HG03064 (cell line): ENCODE measurements around the gene KCNE1.
"Not testable (repeated sequence)": the region's sequence is repeated elsewhere in the genome, so short reads cannot be mapped to it uniquely, and the experiment has no call there.

ENCODE experiments used
- ATAC-seq: cut with Tn5 transposase; IDR thresholded peaks from one replicate; pipeline ENCODE4 v1.9.1; 2021; ENCODE audit warnings: low read depth; ENCODE audit not compliant: unreplicated experiment

Gene KCNE1

DNA sequence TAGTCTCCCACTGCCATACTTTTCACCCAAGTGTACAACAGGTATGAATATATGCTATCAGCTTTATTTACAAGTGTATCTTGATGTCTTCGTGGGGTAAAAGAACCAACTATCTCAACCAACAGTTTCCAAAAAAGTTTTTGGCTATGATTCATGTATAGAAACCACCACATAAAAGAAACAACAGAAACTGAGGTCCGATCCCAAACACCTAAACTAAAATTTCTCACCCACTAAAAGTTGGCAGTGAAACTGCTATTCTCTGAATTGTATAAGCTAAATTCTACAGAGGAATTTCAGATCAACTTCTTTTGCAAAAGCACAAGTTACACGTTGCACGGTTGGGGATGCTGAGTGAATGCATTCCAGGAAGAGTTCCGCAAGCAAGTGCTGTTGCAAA, 5.0 kb upstream of the KCNE1 start:
- ATAC-seq = no peak

DNA sequence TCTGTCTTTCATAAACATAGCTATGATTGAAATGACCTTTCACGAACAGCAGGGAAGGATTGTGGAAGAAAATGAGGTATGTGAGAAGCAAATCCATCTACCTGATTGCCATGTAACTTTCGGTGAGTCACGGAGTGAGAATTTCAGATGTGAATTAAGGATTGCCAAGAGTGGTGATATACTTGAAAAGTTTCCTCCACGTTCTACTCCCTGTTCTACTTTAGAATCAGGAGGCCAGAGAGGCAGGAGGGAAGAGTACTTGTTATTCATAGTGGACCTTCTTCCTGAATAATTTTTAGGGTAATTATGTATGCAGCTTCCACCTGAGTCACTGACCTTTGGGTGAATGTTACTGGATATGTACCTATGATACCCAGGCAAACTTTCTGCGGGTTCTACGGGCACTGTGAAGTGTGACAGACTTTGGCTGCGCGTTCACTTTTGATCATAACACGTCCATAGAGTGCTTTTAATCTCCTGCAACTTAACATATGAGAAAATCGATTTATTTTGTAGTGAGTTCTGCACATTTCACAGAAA, 2.6 kb upstream of the KCNE1 start:
- ATAC-seq = no peak

DNA sequence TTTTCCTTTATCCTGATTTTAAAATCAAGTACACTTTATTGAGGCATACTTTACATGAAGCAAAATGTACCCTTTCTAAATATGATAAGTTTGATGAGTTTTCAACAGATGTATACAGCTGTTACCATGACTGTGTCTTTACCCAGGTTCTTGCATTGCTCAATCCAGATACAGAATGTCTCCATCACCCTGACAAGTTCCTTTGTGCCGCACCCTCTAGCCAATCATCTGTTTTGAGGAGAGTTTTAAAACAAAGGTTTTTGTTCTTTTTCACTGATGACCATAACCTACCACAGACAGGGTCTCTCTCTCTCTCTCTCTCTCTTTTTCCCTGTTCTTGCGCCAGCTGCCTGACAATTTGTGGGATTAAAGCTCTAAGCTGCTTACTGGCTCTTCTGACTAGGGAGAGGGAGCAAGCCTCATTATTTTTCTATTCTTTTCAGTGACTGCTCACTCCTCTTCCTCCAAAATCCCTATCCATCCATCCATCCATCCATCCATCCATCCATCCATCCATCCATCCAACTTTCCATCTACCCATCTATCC, 1.2 kb upstream of the KCNE1 start:
- no peak for ATAC-seq

DNA sequence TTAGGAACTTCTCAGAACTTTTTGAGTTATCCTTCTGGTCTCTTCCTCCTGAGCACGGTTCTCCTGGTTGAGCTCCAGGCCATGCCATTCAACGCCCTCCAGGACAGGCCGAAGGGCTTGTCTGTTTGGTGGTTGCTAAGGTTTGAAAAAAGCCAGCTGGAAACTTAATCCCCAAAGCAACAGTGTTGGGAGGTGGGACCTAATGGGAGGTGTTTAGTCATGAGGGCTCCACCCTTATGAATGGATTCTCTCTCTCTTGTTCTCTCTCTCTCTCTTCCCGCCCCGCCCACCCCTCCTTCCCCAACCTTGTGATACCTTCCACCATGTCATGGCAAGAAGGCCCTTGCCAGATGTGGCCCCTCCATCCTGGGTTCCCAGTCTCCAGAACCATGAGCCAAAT, 829 bp downstream of the KCNE1 start:
- ATAC-seq = no peak

DNA sequence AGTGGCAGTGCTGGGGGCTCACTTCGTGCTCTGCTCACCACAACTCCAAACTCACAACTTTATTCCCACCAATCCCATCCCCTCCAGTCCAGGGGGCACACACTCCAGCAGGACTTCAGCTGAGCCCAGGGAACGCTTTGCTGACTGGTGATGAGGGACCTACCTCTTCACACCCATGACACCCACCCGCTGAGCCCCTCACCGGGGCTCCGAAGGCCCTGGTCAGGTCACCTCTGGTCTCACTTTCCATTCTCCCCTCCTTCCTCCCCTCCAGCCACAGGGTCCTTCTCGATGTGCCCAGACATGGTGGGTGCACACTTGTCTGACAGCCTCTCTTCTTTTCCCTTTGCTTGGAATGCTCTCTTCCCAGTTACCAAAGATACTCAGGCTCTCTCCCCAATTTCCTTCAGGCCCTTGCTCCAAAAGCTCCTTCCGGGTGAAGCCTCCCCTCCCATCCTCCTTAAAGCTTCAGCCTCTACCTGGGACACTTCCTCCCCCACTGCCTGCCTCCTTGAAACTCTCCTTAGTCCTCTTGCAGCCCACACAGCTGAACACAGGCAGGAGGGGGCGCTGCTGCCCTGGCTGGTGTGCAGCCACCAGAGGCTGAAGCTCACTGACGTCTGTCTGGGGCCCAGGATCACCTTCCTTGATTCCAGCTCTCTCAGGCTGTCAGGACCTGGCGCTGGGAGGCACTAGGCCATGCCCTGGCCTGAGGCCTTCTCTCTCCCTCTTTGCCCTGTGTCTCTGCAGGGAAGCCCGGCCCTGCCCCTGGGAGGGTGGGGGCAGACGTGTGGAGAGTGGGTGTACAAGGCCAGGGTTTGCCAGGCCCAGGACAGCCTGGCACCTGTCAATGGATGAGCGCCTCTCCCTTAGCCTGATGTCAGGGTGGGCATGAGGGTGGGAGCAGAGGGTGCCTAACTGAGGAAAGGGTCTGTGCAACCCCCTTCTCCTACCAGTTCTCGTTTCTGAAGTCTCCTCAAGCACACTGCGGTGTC, 1.6 kb downstream of the KCNE1 start:
- no peak for ATAC-seq

DNA sequence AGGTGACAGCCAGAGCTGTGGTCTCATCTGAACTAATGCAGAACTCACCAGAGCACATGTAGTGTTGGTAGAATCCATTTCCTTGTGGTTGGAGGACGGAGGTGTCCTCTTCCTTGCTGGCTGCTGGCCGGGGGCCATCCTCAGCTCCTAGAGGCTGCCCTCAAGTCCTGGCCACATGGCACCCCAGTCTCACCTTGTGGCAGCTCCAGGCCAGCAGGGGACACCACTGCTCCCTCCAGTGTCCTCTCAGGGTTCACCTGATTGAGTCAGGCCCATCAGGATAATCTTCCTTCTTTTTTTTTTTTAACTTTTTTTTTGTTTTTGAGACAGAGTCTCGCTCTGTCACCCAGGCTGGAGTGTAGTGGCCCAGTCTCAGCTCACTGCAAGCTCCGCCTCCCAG, 2.9 kb downstream of the KCNE1 start:
- no peak for ATAC-seq

DNA sequence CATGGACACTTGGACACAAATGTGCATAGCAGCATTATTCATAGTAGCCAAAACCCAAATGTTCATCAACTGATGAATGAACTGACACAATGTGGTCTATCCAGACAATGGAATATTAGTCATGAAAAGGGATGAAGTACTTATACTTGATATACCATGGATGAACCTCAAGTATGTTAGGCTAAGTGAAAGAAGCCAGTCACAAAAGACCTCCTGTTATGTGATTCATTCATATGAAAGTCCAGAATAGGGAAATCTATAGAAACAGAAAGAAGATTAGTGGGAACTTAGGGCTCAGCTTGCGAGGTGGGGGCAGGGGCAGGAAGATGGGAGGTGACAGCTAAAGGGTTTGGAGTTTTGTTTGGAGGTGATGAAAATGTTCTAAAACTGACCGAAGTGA, 7.4 kb downstream of the KCNE1 start:
- no peak for ATAC-seq

DNA sequence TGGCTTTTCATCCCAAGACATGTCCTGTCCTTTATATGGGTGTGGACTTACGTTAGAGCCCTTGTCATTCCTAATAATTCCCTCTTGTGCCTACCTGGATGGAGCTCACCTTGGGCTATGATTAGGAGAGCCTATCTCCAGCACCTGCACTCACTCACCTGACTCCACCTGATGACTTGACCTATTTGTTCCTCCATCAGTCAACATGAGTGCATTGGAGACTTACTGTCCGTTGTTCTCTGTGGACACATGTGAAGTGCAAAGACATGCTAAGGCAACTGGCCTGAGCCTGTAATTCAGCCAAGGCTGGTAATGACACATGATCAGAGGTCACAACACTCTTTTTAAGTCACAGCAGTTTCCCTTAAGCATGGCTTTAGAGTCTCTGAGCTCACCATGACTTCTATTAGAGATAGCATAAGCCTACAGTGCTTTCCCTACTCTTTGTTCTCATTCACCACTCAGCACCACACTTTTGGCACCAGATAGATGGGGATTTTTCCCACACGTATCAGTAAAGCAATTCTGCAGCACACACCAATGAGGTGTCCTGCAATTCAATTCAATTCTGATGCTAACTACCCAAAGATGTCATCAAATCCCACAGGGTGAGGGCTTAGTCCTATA, 9.4 kb downstream of the KCNE1 start:
- ATAC-seq = no peak

DNA sequence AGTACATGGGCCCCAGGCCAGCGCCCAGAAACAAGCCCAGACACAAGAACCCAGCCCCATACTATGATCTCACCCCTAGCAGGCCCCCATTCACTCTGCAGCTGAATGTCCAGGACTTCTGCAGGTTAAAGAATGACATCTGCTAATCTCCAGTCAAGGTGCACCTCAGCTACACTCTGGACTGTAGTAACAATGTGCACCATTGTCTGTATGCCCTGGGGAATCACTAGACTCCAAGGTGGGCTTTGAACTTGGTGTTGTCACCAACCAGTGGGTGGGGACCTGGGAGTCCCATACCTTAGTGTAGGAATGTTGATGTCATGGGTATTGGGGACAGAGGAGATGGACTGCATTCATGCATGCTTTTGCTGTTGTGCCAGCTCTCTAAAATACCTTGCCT, 10.3 kb downstream of the KCNE1 start:
- no peak for ATAC-seq

DNA sequence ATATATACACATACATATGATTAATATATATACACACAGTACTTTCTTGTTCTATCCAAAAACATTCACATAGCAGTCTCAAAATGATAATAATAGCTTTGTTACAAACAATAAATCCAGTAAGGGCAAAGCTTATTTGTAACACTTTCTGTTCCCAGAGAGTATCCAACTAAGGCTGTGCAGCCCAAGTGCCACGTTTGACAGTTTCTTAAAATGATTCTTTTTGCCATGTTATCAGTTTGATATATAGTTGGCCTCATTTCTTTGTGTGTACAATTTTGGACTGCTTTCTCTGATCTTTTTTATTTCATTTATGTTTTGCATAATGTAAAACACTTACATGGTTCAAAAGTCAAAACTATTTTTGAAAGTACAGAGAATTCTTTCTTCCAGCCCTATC, 11.8 kb downstream of the KCNE1 start:
- no peak for ATAC-seq

DNA sequence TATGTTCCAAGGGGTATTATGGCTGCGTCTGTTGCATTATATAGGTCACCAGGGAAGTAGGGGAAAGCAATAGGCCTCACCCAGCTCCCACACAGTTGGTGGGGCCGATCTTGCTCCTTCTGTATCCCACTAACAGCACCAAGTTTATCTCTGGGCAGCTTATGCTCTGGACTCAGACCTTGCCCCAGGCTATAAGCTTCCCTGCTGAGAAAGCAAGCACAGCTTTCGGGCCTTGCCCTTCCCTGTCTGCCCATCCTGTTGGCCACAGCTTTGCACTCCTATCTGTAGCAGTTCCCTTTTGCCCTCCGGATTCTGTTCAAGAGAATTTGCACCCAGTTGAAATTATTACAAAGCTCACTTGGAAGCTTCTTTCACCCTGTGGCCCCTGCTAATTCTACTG, 12.9 kb downstream of the KCNE1 start:
- no peak for ATAC-seq

DNA sequence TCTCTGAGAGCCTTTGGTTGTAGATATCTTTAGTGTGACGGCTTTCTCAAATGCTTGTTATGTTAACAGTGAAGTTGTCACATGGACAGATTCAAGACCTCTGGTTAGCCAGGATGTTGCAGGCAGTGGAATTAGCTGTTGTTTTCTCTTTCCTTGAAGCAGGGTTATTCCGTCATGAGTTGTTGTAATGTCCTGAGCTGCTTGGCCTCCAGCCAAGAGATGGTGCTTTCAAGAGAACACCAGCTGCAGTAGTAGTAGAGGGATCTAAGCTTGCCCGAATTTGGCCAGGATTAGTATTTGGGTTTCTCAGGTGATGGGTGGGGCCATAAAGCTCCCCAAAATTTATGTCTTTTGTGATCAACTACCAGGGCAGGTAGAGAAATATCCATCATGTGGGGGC, 13.4 kb downstream of the KCNE1 start:
- no peak for ATAC-seq

DNA sequence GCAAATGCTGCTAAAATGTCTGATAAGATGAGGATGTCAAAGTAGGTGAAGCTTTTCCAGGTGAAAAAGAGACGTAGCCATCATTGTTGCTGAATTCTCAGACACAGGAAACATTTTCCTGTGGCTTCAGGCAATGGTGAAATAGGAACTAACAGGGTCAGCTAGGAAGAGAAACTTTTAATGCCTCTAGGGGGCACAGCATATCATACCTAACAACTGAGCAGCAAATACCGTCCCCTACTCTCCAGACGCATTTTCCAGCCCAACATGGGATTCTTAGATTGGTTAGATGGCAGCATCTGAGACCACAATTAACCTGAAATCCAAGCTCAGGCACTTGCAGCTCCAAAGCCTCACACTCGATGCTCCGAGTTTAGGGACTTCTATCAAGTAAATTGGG, 28.2 kb downstream of the KCNE1 start:
- not testable (repeated sequence) for ATAC-seq

DNA sequence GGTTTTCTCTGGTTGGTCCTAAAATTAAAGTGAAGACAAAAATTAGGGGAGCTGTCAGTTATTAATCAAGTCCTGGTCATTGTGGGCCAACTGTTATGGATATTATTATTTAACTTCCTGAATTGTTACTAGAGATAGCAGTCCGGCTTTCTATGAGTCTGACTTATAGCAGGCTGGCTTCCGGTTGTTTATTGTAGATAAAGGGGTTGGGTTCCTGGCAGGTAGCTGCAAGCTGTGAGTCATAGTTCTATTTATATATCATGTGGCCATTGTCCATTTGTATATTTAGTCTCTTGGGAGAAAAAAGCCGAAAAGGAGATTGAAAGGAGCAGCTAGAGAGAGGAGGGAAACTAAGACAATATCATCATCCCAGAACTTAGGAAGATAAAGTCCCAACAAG, 28.6 kb downstream of the KCNE1 start:
- ATAC-seq = not testable (repeated sequence)

DNA sequence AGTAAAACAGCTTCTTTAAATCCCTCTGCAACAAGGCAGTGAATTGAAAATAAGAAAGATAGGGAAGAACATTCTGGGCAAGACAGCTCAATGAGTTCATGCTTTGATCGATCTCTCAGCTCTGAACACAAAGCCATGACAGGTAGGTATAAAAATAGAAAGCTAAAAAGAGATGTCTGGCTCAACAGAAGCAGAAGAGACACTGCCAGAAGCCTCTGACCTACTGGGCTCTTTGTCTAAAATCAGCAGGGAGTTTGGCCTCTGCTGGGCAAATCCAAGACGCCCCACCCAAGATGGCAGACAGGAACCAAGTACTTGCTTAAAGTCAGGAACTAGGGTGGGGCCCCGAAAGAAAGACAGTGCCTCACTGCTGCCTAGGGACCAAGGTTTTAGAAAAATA, 44.7 kb downstream of the KCNE1 start:
- ATAC-seq = not testable (repeated sequence)

DNA sequence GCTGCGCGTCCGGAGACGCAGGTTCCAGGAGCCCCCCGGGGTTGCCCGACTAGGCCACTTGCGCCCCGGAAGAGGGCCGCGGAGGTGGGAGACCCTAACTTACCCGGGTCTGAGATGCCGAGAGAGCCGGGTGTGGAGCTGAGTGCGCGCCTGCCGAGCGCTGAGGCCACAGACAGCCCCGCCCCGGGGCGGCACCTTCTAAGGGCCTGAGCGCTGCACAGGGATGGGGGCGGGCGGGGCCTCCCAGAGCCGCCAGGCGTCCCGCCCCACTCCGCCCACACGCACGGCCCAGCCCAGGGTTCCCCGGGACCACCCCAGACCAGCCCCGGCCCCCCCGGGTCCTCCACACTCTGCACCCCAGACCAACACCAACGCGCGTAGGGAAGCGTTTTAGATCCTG, 52.6 kb downstream of the KCNE1 start:
- not testable (repeated sequence) for ATAC-seq

DNA sequence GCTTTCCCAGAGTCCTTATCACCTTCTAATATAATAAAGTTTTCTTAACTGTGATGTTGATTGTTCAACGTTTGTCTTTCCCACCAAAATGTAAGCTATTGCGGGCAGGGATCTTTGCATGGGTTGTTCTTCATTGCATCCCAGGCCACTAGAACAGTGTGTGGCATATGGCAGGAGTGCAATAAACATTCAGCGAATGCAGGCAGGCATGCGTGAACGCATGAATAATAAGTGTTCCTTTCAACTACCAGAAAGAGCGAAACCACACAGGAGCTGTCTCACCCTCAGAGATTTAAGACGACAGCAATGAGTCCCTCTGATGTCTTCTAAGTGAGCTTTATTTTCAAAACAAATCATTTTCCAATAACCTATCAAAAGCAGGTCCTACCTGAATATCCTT, 53.7 kb downstream of the KCNE1 start:
- not testable (repeated sequence) for ATAC-seq

DNA sequence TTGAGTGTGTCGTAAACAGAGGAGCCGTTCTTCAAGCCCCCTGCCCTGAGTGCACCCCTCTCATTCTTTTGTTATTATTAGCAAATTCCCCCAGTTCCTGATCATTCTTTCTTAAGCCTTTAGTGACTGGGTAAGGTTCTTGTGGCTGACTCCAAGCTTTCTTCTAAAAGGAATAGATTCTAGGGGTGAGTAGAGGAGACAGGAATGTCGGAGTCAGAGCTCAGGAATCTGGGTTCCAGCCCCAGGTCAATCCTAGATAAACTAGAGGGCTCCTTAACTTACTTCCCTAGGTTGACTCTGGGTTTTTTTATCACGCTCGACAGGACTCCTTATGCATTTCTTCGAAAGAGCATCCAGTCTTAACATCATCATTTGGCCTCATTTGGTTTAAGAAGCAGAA, 55.8 kb downstream of the KCNE1 start:
- ATAC-seq = not testable (repeated sequence)

DNA sequence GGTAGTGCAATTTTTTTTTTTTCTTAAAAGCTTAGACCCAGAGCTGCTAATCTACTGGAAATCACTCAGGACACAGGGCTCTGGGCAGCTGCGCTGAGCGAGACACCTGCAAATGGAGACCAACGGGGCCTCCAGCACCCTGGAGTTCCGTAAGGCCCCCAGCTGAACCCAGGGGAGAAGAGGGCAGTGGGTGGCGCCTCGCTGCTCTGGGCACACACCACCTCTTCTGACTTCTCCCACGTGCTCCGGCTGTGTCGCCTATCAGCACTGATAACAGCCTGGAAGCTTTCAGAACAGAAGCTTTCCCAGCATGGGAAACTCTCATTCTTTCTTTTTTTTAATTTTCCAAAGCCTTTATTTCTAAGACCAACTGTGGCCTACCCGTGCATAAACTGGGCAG, 56.4 kb downstream of the KCNE1 start:
- not testable (repeated sequence) for ATAC-seq

DNA sequence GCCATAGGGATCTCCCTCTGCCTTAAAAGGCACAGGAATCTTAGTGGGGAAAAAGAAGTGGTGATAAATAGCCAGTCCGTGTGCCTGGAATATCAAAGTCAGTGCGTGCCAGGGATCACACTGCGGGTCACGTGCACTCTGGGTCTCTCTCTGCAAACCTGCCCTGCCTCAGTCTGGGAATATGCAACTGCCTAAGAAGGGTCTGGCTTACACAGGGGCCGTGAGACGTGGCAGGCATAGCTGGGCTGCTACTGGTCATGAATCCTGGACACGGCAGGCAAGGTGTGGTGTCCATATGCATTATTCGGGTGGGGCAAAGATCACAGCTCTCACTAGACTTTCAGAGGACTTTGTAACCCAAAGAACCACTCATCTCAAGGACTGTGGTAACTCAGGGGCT, 65.0 kb downstream of the KCNE1 start:
- not testable (repeated sequence) for ATAC-seq

DNA sequence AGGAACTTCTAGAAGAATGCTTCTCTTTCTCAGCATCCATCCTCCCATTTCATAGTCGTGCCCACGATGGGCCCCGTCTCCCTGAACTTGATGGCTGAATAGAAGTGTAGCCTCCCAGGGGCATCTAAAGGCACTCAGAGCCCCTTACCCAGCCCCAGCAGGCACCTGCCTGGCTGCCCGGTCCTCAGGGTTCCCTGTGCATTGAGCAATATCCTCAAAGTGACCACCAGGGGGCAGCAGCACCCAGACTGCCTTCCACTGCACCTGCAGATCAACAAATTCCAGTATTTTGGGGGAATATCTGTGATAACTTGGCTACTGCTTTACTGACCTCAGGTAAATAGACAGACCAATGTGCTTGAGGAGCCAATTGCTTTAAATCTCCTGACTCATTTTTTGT, 68.5 kb downstream of the KCNE1 start:
- ATAC-seq = not testable (repeated sequence)
